A172 (cell line): Measurements from ENCODE around the gene RAB11FIP4. TPM values are rescaled to one million over a fixed set of nuclear protein-coding genes. Genes with fewer than 3 reads are reported as not detected.
"Not testable (repeated sequence)": the region's sequence is repeated elsewhere in the genome, so short reads cannot be mapped to it uniquely, and the experiment has no call there.

ENCODE experiments used
- DNase-seq: peaks from one replicate; pipeline ENCODE4 v3.0.0-alpha.2; 2015; ENCODE audit warnings: low spot score
- total RNA-seq: library from RNA; depleted of rRNA; stranded (reverse); fragments of >200 nt; shearing (Covaris generic); gene quantifications from 2 replicates; pipeline ENCODE4 v1.2.3, GENCODE V29; 2014; rRNA removed

The RAB11FIP4 gene, protein sequence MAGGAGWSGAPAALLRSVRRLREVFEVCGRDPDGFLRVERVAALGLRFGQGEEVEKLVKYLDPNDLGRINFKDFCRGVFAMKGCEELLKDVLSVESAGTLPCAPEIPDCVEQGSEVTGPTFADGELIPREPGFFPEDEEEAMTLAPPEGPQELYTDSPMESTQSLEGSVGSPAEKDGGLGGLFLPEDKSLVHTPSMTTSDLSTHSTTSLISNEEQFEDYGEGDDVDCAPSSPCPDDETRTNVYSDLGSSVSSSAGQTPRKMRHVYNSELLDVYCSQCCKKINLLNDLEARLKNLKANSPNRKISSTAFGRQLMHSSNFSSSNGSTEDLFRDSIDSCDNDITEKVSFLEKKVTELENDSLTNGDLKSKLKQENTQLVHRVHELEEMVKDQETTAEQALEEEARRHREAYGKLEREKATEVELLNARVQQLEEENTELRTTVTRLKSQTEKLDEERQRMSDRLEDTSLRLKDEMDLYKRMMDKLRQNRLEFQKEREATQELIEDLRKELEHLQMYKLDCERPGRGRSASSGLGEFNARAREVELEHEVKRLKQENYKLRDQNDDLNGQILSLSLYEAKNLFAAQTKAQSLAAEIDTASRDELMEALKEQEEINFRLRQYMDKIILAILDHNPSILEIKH
- total RNA-seq: 2.2 and 2.6 TPM in 2 replicates

DNA sequence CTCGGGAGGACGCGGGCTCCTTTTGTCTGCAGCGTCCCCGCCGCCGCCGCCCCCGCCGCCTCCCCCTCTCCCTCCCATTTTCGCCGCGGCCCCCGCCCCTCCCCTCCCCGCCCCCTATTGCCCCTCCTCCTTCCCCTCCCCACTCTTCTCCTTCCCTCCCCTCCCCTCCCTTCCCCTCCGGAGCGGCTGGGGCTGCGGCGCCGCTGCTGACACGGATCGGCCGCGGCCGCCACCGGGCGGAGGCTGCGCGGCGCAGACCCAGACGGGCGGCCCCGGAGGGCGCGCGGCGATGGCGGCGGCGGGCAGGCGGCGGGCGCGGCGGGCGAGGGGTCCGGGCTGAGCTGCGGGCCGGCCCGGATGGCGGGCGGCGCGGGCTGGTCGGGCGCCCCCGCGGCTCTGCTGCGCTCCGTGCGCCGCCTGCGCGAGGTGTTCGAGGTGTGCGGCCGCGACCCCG, at the start of gene RAB11FIP4:
TSS of gene RAB11FIP4 (plus strand) at position 180 of the 454 bp plus-strand sequence. CDS start at position 358, 178 bp downstream.
- DNase-seq: no peak

GRCh38 chr17:31345191-31345747, 46.2 kb upstream of the RAB11FIP4 start:
- DNase-seq: not testable (repeated sequence)

DNA sequence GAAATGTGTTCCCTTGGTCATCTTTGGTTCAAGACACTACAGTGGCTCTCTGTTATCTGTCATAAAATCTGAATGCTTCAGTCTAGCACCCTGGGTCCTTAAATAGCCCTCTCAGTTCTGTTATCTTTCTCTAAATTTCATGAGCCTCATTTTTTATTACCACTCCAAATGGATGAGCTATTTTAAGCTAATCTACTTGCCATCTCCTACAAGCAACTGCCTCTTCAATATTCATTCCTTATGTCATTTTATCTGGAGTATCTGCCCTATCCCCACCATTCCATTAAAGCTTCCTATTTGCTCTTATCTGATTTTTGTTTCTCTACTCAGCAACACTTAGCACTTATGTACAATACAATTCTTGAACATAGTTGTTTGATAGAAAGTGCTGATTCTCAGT, 42.0 kb upstream of the RAB11FIP4 start:
- DNase-seq: no peak

DNA sequence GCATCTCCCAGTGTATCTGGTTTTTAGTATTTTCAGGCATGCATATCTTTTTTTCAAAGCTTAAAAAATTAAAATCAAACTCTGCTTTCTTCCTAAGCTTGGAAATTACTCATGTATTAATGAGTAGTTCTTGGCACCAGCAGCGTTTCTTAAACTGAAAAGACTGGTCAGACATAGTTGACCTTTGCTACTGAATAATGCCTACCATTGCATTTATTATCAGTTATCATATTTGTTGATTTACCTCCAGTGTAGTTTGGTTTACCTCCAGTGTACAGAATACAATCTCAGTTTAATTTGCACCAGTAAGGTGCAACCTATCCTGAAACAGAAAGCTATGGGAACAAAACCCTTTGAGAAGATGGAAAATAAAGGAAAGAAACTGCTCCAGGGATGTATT, 35.5 kb upstream of the RAB11FIP4 start:
- no peak for DNase-seq

- DNase-seq: no peak
Observed at GRCh38 chr17:31357091-31357490, 34.4 kb upstream of the RAB11FIP4 start.

GRCh38 chr17:31357839-31358394, 33.6 kb upstream of the RAB11FIP4 start:
- DNase-seq: no peak

- DNase-seq: no peak
Observed at GRCh38 chr17:31364012-31364411, 27.5 kb upstream of the RAB11FIP4 start.

DNA sequence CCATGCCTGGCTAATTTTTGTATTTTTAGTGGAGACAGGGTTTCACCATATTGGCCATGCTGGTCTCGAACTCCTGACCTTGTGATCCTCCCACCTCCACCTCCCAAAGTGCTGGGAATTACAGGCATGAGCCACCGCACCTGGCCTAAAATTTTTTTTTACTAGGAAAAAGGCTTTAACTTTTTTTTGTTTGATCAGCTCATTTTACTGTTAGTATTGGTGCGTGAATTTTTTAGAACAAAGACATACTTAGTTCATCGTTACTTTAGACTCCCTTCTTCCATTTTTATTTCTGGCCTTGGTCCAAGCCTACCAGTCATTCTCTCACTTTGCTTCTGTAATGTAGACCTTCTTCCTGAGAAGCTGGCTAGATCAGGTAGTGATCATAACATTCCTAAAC, 25.4 kb upstream of the RAB11FIP4 start:
- no peak for DNase-seq

- no peak for DNase-seq
Observed at GRCh38 chr17:31369266-31369665, 22.2 kb upstream of the RAB11FIP4 start.

- DNase-seq: peak; percentile 9
Observed at GRCh38 chr17:31371511-31372097, 19.9 kb upstream of the RAB11FIP4 start.

DNA sequence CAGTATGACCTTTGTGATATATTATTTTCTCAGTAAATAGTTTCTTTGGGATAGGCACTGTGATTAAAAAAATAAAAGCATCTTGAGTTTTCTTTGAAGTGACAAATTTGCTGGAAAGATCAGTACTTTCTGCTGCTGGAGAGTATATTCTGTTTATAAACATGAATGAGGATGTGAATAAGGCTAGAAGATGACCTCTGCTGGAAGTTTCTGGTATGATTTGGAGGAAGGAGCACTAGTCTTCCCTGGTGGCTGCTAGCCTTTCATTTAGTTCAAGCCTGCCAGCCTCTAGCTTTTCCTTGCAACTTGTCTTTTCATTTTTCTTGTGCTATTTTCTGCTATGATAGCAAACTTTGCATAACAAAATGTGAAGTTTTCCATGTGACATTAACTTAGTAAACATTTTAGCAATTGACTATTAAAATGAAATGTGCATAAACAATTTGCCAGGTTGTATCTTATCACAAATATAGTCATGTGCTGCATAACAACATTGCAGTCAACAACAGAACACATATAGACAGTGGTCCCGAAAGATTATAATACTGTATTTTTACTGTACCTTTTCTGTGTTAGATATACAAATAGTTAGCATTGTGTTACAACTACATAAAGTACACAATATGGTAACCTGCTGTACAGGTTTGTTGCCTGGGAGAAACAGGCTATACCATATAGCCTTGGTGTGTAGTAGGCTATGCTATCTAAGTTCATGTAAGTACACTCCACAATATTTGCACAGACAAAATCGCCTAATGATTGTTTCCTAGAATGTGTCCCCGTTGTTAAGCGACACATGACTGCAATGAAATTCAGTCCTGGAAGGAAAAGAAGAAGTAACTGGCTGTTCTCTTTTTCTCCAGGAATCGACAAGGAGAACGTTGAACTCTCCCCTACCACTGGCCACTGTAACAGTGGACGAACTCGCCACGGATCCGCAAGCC, 18.1 kb upstream of the RAB11FIP4 start:
- DNase-seq: peak; percentile 65

DNA sequence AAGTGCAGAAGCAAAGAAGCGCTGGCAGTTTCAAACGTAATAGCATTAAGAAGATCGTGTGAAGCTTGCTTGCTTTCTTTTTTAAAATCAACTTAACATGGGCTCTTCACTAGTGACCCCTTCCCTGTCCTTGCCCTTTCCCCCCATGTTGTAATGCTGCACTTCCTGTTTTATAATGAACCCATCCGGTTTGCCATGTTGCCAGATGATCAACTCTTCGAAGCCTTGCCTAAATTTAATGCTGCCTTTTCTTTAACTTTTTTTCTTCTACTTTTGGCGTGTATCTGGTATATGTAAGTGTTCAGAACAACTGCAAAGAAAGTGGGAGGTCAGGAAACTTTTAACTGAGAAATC, 17.4 kb upstream of the RAB11FIP4 start:
- no peak for DNase-seq

- DNase-seq: no peak
Observed at GRCh38 chr17:31374503-31374902, 17.0 kb upstream of the RAB11FIP4 start.

DNA sequence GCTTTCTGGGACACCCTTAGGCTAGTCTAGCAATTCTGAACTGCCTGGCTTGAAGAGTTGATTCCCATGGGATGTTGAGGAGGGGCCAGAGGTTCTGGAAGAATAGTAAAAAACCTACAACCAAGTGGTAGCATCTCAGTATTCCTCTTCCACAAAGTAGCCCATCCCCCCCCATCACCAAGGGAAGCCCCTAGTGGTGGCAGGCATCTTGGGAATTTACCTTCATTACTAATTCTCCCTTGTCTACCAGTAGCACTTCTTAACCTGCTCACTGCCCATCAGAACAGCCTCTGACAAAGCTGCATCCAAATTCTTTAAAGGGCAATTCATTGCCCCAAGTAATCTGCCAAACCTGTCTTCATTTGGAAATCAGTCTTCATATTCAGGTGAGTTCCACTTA, 12.8 kb upstream of the RAB11FIP4 start:
- no peak for DNase-seq

GRCh38 chr17:31379597-31380205, 11.8 kb upstream of the RAB11FIP4 start:
- DNase-seq: no peak

DNA sequence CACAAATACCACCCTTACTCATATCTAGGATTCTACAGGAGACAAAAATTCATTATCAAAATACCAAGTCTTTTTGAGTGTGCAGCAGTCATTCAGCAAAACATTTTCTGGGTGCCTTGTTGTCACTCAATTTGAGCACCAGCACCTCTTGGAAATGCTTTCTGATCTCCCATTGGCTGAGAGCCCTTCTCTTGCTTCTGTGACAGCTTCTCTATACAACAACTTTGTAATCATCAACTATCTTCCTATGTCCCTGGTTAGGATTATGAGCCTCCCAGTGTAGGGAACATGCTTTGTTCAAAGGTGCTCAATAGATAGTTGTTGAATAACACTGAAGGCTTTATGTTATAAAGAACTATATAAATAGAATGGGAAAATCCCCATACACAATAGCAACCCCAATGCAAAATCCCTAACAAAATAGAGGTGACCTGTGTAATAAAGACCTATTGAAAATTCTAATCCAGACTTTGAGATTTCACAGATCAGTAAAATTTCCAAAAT, 10.3 kb upstream of the RAB11FIP4 start:
- DNase-seq: no peak

- not testable (repeated sequence) for DNase-seq
Observed at GRCh38 chr17:31382668-31383275, 8.7 kb upstream of the RAB11FIP4 start.

DNA sequence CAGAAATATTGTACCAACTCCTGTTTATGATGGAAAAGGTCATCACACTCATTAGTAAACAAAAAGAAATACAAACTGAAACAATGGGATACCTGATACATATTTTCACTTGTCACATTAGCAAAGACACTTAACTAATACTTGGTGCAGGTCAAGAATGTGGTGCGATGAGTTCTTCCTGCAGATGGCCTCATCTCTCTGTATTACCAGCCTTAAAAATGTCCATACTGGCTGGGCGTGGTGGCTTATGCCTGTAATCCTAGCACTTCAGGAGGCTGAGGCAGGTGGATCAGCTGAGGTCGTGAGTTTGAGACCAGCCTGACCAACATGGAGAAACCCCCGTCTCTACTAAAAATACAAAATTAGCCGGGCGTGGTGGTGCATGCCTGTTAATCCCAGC, 8.0 kb upstream of the RAB11FIP4 start:
- not testable (repeated sequence) for DNase-seq

- no peak for DNase-seq
Observed at GRCh38 chr17:31385428-31386285, 5.8 kb upstream of the RAB11FIP4 start.
